Measurements from ENCODE around the gene ZBTB34.

Gene ZBTB34

DNA sequence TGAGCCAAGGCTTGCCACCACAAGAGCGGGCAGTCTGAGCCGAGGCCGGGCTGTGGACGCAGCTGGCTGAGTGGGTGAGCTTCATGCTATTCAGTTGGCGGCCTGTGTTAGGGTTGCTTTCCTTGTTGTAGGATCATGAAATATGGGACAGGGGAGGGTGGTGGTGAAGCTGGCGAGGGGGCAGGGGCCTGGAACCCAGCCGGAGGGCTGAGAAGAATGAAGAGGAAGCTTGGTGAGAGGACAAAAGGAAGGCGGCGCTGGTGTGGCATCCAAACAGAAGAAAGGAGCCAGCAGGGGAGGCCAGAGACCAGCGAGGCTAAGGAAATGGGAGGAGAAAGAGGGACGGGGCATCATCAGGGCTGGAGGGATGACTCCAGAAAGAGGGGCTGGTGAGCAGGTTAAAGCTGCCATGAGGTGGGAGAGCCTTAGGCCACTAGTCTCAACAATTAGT, 72.5 kb downstream of the ZBTB34 start:
- no peak for DNase-seq

DNA sequence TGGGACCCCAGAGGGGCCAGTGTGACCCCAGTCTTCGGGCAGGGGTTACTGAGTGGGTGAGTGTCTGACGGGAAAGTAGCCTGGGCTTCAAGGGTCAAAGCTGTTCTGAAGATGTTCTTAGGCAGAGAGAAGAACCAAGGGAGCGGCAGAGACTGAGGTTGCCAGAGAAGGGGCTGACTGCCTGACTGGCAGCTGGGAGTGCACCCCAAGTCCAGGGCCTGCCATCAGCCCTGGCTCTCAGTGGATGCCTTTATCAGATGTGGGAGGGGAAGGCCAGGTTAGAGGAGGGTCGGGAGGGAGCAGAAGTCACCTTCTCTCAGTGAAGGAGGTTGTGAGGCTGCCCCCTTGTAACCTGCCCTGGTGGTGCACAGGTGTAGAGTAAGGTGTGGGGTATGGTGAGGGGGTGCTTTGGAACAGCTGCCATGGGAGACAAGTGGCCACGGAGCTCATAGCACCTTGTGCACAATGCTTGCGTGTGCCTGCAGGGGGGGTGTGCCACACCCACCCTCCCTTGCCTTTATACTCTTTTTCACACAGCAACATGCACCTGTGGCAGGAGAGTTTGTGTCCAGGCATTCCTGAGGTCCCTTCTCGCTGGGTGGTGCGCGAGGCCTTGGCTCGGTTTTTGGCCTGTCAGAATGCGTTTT, 73.0 kb downstream of the ZBTB34 start:
- no peak for DNase-seq

DNA sequence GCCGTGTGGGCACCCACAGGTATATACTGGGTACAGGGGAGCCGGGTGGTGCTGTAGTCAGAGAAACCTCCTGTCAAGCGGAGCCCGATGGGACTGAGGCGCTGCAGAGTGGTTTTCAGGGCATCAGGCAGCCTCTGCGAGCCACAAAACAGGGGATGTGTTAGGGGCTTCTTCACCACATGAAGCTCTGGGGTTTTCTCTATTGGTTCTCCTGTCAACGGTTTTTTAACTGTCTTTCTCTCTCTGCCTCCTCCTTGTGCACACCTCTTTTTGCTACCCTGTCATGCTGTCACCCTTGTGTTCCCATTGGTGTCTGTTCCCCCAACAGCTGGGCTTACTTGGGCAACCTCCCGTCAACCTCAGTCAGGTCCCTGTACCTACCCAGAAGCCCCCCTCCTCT, 74.0 kb downstream of the ZBTB34 start:
- no peak for DNase-seq

All from CD4-positive, alpha-beta T cell treated with Interleukin-17A for 4 hours (primary cell).